HG03175 (cell line): Measurements from ENCODE around the gene SSTR3.
A peak's percentile ranks its signal among the peaks of the same experiment; 100 is the strongest.

Source experiments
- ATAC-seq: cut with Tn5 transposase; IDR thresholded peaks from one replicate; pipeline ENCODE4 v1.9.1; 2021; ENCODE audit warnings: mild to moderate bottlenecking, moderate library complexity; ENCODE audit not compliant: unreplicated experiment

SSTR3 gene

DNA sequence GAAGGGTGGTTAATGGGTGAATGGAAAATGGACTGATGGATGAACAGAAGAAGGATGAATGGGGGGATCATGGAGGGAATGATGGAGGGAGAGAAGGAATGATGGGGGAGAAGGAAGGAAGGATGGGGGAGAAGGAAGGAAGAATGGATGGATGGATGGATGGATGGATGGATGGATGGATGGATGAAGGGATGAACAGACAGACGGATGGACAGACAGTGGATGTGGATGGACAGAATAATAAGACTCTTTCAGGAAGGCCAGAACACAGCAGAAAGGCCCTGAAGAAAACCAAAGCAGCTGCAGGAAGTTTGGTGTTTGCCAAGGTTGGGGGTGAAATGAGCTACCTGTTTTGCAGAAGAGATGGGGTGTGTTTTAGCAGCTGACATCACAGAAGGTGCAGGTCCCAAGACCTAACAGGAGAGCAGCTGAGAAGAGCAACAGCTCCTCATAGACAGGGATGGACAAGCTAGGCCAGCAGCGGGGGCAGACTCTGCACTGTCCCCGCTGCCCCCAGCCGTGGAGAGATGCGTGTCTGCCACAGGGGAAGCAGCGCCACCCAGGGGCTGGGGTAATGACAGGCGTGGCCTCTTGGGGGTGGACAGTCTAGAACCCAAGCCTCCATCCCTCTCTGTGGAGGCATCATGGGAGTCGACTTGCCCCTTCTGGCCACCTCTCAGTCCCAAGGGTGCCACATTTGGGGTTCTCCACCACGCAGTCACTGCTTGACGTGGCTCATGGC is 42.2 kb downstream of the SSTR3 start:
- no peak for ATAC-seq

DNA sequence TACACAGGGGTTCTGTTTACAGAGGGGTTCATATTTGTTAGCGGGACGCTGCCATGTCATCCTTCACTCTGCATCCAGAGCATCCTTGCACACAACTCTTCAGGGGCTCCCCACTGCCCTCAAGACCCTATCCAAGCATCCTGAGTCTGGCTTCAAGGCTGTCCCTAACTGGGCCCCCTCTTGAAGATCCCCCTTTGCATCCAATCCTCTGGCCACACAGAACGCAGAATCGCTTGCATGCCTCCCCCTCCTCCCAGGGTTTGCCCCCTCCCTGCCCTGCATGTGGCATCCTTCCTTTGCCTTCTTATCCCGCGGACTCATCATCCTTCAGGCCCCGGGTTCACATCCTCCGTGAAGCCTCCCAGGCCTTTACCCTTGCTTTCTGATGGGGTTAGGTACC is 42.9 kb downstream of the SSTR3 start:
- no peak for ATAC-seq

DNA sequence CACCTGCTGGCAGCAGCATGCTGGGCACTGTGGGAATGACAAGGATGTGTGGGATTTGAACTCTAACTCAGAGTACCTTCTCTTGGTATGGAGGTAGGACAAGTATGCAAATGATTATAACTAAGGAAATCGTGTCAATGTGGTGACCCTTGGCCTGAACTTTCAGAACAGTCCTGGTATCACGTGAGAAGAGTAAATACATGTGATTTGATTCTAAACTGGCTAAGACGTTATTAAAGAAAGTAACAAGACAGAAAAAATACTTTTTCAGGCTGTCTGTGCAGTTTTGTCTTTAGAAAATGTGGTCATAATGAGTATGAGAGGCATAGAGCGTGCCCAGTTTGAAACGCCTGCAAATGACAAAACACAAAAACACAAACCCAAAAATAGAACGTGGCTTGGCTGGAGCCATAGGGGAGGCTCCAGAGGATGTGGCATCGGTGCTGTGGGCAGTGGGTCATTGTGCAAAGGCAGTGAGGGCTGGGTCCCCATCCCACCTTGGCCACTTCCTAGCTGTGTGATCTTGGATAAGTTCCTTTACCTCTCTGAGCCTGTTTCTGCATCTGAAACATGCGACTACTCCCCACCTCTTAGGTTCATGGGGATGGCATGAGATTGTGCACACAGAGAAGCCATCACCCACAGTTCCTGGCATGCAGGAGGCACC is 44.2 kb downstream of the SSTR3 start:
- ATAC-seq = no peak

DNA sequence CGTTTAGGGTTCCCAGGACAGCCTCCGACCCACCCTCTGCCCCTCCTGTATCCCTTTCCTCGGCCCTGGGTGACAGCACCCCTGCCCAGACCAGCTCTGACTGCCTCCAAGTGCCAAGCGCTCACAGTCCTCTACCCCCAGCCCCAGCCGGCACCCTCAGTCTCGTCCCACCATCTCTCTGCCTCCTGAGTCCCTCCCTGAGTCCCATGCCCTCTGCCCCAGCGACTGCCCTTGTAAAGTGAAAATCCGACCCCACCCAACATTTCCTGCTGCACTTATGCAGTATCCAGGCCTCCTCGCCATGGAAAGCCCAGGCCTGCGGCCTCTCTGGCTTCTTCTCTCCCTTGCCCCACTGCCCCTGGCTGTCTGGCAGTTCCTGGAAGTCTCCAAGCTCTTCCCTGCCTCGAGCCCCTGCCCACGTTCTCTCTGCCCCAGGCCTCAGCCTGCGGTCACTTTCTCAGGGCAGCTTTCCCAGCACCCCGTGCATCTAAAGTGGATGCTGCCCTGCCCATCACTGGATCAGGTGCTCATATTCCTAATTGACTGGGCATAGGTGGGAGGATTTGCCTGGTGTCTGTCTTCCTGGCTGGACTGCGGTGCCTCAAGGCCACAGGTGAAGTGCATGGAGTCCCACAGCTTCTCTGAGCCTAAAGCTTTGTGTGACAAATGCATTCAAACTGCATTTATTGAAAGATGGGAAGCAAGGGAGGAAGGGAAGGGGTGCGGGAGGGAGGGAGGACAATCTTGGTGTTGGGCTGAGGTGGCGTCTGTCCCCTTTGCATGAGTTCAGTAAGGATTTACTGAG is 44.9 kb downstream of the SSTR3 start:
- no peak for ATAC-seq

DNA sequence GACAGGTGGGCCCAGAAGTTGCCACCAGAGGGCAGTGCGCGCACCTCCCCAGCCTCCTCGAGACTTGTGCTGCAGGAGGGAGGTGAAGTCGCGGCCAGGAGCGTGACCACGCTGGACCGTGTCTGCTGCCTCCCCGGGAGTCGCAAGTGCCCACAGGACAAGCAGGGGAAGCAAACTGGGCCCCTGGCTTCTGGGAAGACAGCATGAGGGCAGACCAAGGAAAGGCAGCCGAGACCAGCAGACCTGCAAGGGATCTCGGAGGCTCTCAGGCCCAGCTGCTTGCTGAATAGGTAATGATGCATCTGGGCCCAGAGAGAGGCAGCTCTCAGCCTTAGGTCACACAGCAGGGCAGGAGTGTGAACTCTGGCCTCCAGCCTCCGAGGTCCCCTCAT is 45.6 kb downstream of the SSTR3 start:
- ATAC-seq = no peak

GRCh38 chr22:37165940-37166674 is 46.2 kb downstream of the SSTR3 start:
- no peak for ATAC-seq

- no peak for ATAC-seq
Measured at GRCh38 chr22:37165066-37165465, 47.2 kb downstream of the SSTR3 start.

DNA sequence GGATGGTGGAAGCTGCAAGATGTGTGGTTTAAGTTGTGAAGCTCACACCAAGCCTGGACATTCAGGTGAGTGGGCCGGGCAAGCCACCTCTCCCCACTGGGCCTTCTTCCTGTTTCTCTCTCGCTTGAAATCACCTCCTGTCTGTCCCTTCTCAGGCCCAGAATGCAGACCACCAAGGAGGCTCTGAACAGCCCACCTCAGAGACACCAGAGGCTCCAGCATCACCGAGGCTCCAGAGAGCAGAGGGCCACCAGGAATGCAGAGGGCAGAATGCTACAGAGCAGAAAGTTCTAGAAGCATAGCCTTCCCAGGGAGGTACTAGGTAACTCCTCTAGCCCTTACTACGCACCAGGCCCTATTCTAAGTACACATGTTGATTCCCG is 47.8 kb downstream of the SSTR3 start:
- ATAC-seq = no peak

- peak; percentile 34 for ATAC-seq
Measured at GRCh38 chr22:37163575-37164504, 48.4 kb downstream of the SSTR3 start.

GRCh38 chr22:37163096-37163489 is 49.2 kb downstream of the SSTR3 start:
- ATAC-seq = no peak

- ATAC-seq = peak; percentile 62
Measured at GRCh38 chr22:37162221-37163095, 49.8 kb downstream of the SSTR3 start.

DNA sequence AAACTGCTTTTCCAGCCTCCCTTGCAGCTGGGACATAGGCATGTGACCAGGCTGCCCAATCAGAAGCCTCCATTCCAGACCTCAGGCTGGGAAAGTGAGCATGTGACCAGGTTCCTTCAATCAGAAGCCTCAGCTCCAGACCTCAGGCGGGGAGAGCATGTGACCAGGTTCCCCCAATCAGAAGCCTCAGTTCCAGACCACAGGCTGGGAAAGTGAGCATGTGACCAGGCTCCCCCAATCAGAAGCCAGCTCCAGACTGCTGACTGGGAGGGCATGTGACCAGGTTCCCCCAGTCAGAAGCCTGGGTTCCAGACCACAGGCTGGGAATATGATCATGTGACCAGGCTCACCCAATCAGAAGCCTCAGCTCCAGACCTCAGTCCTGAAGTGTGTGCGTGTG is 50.8 kb downstream of the SSTR3 start:
- ATAC-seq = no peak

DNA sequence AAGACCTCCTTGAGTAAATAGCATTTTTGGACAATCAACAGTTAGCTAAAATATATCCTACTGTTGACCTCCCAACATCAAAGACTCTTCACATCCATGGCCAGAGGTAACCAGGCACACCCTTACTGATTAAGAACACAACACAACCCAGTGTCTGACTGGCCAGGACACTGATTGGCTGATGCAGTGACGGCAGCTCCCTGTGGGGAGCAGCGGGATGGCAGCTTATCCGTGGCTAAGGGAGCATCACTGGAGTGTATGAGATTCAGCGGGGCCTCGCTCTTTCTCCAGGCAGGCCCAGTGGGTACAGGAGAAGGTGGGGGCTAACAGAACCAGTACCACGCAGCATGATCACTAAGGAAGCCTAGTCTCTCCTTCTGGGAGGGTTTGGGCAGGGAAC is 52.2 kb downstream of the SSTR3 start:
- no peak for ATAC-seq

GRCh38 chr22:37158963-37159290 is 53.4 kb downstream of the SSTR3 start:
- no peak for ATAC-seq

GRCh38 chr22:37157516-37158285 is 54.6 kb downstream of the SSTR3 start:
- ATAC-seq = no peak

DNA sequence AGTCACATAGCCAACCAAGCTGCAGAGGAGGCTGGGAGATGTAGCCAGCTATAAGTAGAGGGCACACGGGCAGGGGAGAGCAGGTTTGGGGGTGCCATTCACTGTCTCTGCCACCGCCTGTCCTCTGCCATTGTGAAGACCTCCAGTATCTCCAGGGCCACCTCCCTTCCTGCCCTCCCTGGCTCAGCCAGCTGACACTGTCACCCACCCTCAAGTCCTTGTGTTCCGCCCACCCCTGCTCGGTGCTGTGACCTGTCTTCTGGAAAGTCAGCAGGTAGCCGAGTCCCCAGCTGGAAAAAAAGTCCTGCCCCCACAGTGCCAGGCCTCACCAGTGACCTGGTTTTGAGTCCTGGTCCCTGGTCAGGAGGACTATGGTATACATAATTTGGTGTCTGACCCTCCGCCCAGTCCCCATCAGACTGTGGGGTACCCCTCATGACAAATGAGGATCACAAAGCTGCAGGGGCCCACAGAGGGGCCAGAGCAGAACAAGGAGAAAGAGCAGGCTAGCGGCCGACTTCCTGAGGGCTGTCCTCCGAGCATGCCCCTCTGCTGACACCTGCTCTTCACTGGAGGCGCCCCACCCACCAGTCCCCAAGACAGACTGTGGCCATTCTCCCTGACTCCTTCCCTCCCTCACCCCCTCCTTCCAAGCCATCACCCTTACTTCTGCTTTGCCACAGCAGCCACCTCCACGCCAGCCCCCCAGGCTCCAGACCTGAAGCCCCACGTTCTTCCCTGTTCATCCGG is 55.4 kb downstream of the SSTR3 start:
- no peak for ATAC-seq

DNA sequence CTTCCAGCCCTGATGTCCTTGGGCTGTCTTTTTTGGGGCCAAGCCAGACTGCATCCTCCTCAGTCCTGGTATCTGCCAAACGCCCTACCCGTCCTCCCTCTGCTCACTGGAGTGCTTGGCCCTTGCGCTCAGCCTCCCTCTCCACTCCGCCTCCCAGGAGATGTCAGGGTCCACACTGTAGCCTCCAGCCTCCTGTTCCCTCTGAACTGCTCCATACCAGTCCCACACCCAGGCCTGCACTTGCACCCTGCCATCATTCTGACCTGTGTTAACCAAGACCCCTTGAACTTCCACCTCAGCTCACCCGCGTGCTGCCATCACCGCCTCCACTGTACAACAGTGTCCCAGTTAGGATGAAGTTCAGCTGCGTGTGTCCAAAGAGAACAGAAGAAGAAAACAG is 56.3 kb downstream of the SSTR3 start:
- ATAC-seq = no peak
